Inferior parietal cortex (tissue), 1 donor: ENCODE measurements around the gene RELN.
"Not testable (repeated sequence)": the region's sequence is repeated elsewhere in the genome, so short reads cannot be mapped to it uniquely, and the experiment has no call there.

ENCODE experiments used
- DNase-seq: peaks from one replicate; pipeline ENCODE4 v3.0.0-alpha.2; 2016; ENCODE audit errors: extremely low spot score

RELN gene

DNA sequence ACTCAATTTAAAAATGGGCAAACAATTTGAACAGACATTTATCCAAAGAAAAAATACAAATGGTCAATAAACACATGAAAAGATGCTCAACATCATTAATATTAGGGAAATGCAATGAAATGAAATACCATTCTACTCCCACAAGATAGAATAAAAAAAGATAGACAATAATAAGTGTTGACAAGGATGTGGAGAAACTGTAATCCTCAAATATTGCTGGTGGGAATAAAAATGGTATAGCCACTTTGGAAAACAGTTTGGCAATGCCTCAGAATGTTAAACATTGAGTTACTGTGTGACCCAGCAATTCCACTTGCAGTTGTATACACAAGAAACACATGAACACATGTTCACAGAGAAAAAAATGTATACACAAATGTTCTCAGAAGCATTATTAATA, 197.6 kb downstream of the RELN start:
- no peak for DNase-seq

GRCh38 chr7:103787041-103787440, 202.4 kb downstream of the RELN start:
- not testable (repeated sequence) for DNase-seq

- DNase-seq, result no peak
Measured at GRCh38 chr7:103784646-103785286, 204.7 kb downstream of the RELN start.

GRCh38 chr7:103781409-103781808, 208.0 kb downstream of the RELN start:
- DNase-seq, result no peak

DNA sequence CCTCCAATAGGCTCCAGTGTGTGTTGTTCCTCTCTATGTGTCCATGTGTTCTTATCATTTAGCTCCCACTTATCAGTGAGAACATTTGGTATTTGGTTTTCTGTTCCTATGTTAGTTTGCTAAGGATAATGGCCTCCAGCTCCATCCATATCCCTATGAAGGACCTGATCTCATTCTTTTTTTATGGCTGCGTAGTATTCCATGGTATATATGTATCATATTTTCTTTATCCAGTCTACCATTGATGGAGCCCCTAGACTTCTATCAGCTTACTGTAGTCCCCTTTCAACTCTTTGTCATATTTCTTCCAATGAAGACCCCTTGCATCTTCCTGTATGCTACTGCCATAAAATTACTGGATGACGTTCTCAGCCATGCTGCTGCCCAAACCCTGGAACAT, 208.9 kb downstream of the RELN start:
- DNase-seq, result not testable (repeated sequence)

DNA sequence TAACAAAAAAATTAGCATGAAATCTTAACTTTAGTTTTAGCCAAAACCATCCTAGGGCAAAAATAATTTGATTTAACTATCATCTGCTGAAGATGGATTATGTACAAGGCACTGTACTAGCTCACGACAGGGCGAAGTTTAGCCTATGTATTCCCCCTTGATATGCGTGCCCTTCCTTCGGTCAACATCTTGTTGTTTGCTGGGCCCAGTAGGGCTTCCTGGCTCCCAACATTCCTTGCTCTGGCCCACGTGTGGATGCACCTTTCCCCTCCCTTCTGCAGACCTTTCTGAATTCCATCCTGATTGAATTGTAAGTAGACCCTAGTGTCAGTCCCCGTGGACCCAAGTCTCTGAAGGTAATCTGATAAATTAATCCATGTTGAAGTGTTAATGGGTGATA, 212.0 kb downstream of the RELN start:
- DNase-seq, result no peak

GRCh38 chr7:103773726-103774125, 215.7 kb downstream of the RELN start:
- no peak for DNase-seq

GRCh38 chr7:103772171-103772773, 217.2 kb downstream of the RELN start:
- no peak for DNase-seq

DNA sequence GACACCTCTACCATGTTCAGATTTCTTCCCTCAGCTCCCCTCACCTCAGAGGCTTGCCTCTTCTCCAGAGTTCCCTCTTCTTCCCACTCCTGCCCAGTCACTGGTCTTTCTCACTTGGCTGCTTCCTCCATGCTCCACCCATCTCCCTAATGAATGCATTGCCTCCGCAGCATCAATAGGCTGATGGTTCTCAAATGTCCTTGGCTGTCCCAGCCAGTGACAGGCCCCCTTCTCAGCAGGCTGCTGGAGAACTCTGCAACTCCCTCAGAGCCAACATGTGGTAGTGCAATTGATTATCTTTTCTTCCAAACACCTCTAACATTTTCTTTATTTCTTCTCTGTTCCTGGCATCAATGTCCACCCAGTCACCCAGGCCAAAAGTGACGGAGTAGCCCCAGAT, 218.2 kb downstream of the RELN start:
- DNase-seq, result no peak

DNA sequence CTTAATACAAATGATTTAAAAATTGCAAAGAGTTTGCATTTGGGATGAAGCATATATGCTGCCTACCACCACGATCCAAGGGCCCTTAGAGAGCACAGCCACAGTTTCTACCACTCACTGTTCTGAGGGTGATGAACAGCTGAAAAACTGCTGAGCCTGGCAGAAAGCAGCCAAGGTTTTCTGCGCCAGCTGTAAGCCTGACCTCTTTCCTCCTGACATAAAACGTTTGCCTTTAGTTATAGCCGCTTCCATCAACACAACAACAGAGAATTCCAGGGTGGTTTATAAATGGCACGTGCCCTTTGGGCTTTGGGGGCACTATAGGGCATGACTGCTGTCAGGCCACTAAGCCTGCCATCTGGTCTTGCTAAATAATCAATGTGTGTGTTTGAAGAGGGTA, 222.8 kb downstream of the RELN start:
- DNase-seq, result no peak

DNA sequence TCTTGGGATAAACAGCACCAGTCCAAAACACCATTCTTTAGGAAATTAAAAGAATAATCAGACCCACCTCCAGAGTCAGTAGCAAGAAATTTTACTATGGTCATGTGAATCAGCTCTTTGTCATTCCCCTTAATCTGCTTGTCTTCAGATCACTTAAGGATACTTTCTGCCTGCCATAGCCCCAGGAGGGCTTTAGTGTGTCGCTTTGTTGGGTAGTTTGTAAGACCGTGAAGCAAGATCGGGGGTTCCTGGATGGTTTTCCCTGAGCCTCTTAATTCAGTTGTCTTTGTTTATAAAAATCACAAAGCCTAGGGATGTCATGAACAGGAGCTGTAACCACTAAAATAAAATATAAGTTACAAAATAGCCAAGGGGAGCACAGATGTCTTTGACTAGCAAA, 223.6 kb downstream of the RELN start:
- no peak for DNase-seq

GRCh38 chr7:103764901-103765300, 224.6 kb downstream of the RELN start:
- DNase-seq, result no peak

DNA sequence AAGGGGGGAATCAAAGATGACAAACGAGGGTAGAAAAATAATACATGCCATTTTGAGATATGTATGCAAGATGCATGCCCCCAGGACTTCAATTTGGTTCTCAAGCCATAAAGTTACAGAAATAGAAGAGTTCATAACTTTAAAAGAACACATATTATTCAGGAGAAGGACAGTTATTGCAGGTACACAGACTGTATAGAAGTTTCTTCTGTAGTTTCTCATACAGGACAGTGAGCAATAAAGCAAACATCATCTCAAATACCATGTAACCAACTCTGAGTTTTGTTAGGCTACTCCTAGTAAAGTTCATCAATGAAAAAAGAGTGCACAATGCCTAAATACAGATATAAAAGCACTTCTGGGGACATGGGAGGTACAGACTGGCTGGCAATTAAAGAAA, 226.6 kb downstream of the RELN start:
- no peak for DNase-seq

- no peak for DNase-seq
Measured at GRCh38 chr7:103762065-103762760, 227.2 kb downstream of the RELN start.

DNA sequence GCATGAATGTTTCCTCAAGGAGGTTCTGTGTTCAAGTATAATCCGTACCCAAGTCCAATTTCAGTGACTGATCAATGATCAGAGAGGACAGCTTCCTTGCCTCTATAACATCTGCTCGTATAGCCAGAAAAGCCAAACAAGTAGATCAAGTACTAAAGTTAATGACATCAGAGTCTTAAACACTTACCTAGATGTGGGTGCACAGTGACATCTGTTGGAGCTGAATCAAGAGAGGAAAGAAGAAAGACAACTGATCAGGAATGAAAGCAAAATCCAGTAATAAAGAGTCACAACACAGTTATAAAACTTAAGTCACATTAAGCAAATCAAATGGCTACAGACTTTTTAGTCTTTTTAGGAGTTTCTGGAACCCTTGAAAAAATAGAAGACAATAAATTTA, 236.5 kb downstream of the RELN start:
- no peak for DNase-seq

- no peak for DNase-seq
Measured at GRCh38 chr7:103751311-103751880, 238.1 kb downstream of the RELN start.

DNA sequence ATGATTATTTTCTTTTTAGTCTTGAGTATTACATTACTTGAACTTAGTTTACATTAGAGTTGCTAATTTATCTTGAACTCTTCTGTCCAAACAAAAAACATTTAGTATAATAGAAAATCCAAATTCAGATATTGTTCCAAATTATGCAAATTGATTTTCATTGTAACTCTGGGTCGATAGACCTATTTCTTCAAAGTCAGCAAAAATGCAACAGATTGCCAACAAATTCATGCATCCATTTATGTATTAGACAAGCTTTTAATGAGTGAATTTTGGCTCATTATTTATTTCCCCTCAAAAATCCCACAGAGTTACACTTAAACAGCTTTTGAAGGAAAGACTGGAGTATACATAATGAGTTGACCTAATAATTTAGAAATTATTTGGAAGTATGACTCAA, 240.8 kb downstream of the RELN start:
- DNase-seq, result no peak

DNA sequence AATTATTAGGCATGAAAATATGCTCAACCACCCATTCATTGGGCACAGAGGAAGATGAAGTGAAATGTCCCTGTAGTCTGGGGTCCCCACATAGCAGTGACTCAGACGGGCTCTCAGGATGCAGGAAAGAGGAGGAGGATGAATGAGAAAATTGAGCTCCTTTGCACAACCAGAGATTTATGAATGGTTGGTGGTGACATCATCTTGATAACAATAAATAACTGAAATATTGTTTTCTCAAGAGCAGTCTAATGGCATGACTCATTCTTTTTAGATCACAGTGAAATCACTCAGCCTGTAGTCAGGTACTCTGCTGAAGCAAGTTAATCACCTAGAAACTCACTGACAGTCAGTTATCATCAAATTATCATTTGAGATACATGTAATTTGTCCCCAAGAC, 254.1 kb downstream of the RELN start:
- DNase-seq, result no peak

DNA sequence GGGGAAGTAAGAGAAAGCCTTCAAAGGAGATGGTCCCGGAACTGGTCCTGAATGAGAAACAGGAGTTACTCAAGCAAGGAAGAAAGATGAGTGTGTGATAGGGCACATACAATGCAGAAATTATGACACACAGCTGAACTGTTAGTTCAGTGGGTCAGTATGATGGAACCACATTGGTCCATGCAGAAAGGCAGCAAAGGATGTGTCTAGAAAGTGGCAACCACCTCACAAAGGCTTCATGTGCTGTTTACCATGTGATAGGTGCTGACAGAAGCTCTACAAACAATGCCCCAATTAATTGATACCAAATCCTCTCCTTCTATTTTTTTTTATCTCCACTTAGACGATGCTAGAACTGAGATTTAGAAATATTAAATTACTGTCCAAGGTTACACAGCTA, 258.3 kb downstream of the RELN start:
- DNase-seq, result no peak

DNA sequence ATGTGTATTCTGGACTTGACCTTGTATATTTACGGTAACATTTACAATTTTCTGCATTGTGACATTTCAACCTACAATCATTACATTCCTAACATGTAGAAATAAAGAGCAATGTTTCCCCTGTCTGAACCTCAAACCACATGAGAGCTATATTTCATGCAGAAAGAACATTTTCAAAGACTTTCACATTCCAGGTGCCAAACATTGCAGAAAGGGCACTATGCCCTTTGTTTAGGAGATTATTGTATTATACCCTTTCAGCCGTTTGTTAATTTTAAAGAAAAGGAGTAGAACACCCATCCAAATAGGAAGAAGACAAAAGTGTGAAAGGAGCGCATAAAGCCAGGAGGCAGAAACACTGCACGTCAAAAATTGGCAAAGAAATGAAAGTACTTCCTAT, 260.4 kb downstream of the RELN start:
- no peak for DNase-seq

DNA sequence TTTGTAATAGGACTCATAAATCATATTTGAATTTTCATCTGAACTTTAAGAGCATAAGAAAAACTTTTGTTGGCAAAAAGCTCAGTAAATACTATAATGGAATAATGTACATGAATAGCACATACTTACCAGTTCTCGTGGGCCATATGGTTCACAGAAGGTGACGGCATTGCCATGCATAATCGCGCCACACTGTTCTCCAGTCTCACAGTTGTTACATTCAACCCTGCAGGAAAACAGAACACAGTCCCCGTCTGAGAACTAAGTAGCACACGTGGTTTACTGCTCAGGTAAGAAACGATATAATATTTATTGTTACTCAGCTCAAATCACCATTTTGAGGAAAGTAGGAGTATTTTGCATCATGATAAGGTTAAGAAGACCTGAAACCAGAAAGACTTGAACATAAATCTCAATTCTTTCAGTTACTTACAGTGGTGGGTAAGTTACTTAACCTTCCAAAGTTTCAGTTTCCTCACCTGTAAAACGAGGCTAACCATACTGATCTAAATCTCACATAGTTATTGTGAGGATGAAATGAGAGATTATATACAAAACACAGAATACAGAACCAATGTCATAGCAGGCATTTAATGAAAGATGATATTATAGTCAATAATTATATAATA, 261.4 kb downstream of the RELN start:
- DNase-seq, result no peak

GRCh38 chr7:103719070-103719469, 270.4 kb downstream of the RELN start:
- DNase-seq, result no peak
